ENCODE results near the gene SPEF2.

DNA sequence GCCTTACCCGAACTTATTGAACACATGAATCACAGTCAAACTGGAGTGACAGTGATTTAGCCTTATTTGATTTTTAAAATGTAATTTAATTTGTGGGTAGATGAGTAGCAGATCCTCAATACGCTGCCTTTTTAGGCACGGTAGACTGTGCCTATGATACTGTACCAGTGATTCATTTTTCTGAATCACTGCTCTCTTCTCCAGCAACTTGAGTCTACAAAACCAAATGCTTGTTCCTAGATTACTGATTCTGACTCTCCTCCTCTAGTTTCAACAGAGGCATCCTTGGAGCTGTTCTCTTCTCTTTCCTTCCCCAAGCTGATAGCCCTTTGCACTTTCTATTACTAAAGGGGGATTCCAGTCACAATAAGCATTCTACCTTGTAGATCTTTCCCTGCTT lies 144.7 kb downstream of the SPEF2 start:
- TF ChIP-seq, protein P1, sequence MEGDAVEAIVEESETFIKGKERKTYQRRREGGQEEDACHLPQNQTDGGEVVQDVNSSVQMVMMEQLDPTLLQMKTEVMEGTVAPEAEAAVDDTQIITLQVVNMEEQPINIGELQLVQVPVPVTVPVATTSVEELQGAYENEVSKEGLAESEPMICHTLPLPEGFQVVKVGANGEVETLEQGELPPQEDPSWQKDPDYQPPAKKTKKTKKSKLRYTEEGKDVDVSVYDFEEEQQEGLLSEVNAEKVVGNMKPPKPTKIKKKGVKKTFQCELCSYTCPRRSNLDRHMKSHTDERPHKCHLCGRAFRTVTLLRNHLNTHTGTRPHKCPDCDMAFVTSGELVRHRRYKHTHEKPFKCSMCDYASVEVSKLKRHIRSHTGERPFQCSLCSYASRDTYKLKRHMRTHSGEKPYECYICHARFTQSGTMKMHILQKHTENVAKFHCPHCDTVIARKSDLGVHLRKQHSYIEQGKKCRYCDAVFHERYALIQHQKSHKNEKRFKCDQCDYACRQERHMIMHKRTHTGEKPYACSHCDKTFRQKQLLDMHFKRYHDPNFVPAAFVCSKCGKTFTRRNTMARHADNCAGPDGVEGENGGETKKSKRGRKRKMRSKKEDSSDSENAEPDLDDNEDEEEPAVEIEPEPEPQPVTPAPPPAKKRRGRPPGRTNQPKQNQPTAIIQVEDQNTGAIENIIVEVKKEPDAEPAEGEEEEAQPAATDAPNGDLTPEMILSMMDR (IDR thresholded peaks at IDR 0.05; ENCODE audit: low read depth, low read length, poor library complexity, severe bottlenecking), result no peak
- no peak for TF ChIP-seq EZH2phosphoT487 (IDR thresholded peaks at IDR 0.05; ENCODE audit: borderline replicate concordance, low read length)

Data from DOHH2 (cell line).